IPS-11a (cell line): ENCODE data around the gene TBC1D2.

ENCODE experiments used
- H3K4me3 ChIP-seq: one replicate; pipeline ENCODE4 v1.5.1; 2013; ENCODE audit warnings: low read depth, low read length, control low read depth

TBC1D2 gene

GRCh38 chr9:98219364-98219716 is 36.1 kb downstream of the TBC1D2 start:
- no peak overlapping the region for H3K4me3 ChIP-seq

- H3K4me3 ChIP-seq: no peak overlapping the region
Observed at GRCh38 chr9:98218562-98219363, 36.7 kb downstream of the TBC1D2 start.

- H3K4me3 ChIP-seq: no peak overlapping the region
Observed at GRCh38 chr9:98217255-98217654, 38.2 kb downstream of the TBC1D2 start.

- no peak overlapping the region for H3K4me3 ChIP-seq
Observed at GRCh38 chr9:98216391-98216790, 39.1 kb downstream of the TBC1D2 start.

GRCh38 chr9:98215821-98216220 is 39.6 kb downstream of the TBC1D2 start:
- no peak overlapping the region for H3K4me3 ChIP-seq

GRCh38 chr9:98215271-98215670 is 40.2 kb downstream of the TBC1D2 start:
- no peak overlapping the region for H3K4me3 ChIP-seq

GRCh38 chr9:98214811-98215210 is 40.6 kb downstream of the TBC1D2 start:
- H3K4me3 ChIP-seq: no peak overlapping the region

- H3K4me3 ChIP-seq: no peak overlapping the region
Observed at GRCh38 chr9:98211260-98211659, 44.2 kb downstream of the TBC1D2 start.

- no peak overlapping the region for H3K4me3 ChIP-seq
Observed at GRCh38 chr9:98210435-98210834, 45.0 kb downstream of the TBC1D2 start.

- no peak overlapping the region for H3K4me3 ChIP-seq
Observed at GRCh38 chr9:98209530-98209929, 45.9 kb downstream of the TBC1D2 start.

- H3K4me3 ChIP-seq: no peak overlapping the region
Observed at GRCh38 chr9:98208635-98209034, 46.8 kb downstream of the TBC1D2 start.

- no peak overlapping the region for H3K4me3 ChIP-seq
Observed at GRCh38 chr9:98207606-98208005, 47.8 kb downstream of the TBC1D2 start.

- H3K4me3 ChIP-seq: no peak overlapping the region
Observed at GRCh38 chr9:98206754-98207153, 48.7 kb downstream of the TBC1D2 start.

GRCh38 chr9:98204692-98205091 is 50.8 kb downstream of the TBC1D2 start:
- H3K4me3 ChIP-seq: no peak overlapping the region

GRCh38 chr9:98203153-98203552 is 52.3 kb downstream of the TBC1D2 start:
- H3K4me3 ChIP-seq: no peak overlapping the region

GRCh38 chr9:98202252-98202651 is 53.2 kb downstream of the TBC1D2 start:
- no peak overlapping the region for H3K4me3 ChIP-seq

GRCh38 chr9:98201749-98202148 is 53.7 kb downstream of the TBC1D2 start:
- no peak overlapping the region for H3K4me3 ChIP-seq

- H3K4me3 ChIP-seq: no peak overlapping the region
Observed at GRCh38 chr9:98201102-98201501, 54.3 kb downstream of the TBC1D2 start.

- H3K4me3 ChIP-seq: no peak overlapping the region
Observed at GRCh38 chr9:98199388-98200033, 55.9 kb downstream of the TBC1D2 start.

- no peak overlapping the region for H3K4me3 ChIP-seq
Observed at GRCh38 chr9:98195671-98196070, 59.8 kb downstream of the TBC1D2 start.

- H3K4me3 ChIP-seq: peak overlapping the region; percentile 70
Observed at GRCh38 chr9:98193336-98193944, 62.0 kb downstream of the TBC1D2 start.
